ENCODE results near the gene SHKBP1.

- TF ChIP-seq ZNF274 (IDR thresholded peaks at IDR 0.05; ENCODE audit: low read depth, low read length): no peak
- no peak for TF ChIP-seq SUZ12 (IDR thresholded peaks at IDR 0.05; ENCODE audit: extremely low read depth, insufficient read depth, insufficient read length)
- no peak for TF ChIP-seq YY1 (IDR thresholded peaks at IDR 0.05; ENCODE audit: insufficient read depth, insufficient read length)
Observed at GRCh38 chr19:40533508-40533907, 43.2 kb upstream of the SHKBP1 start.
